IPS-11a (cell line): ENCODE results near the gene PTN.
"Not testable (repeated sequence)": the region's sequence is repeated elsewhere in the genome, so short reads cannot be mapped to it uniquely, and the experiment has no call there.

Experiments
- H3K4me3 ChIP-seq: one replicate; pipeline ENCODE4 v1.5.1; 2013; ENCODE audit warnings: low read depth, low read length, control low read depth

Gene PTN

GRCh38 chr7:137268001-137268865 lies 75.3 kb downstream of the PTN start:
- H3K4me3 ChIP-seq: not testable (repeated sequence)

GRCh38 chr7:137266764-137267163 lies 76.8 kb downstream of the PTN start:
- no peak overlapping the region for H3K4me3 ChIP-seq

GRCh38 chr7:137265480-137265879 lies 78.1 kb downstream of the PTN start:
- H3K4me3 ChIP-seq: not testable (repeated sequence)

GRCh38 chr7:137262599-137262998 lies 80.9 kb downstream of the PTN start:
- H3K4me3 ChIP-seq: no peak overlapping the region

GRCh38 chr7:137258552-137258951 lies 85.0 kb downstream of the PTN start:
- H3K4me3 ChIP-seq: no peak overlapping the region

- no peak overlapping the region for H3K4me3 ChIP-seq
These were observed 88.8 kb downstream of the PTN start for GRCh38 chr7:137254766-137255165.

- no peak overlapping the region for H3K4me3 ChIP-seq
These were observed 97.6 kb downstream of the PTN start for GRCh38 chr7:137245890-137246289.

GRCh38 chr7:137245186-137245585 lies 98.3 kb downstream of the PTN start:
- H3K4me3 ChIP-seq: no peak overlapping the region

GRCh38 chr7:137243741-137244140 lies 99.8 kb downstream of the PTN start:
- no peak overlapping the region for H3K4me3 ChIP-seq

- H3K4me3 ChIP-seq: no peak overlapping the region
These were observed 100.9 kb downstream of the PTN start for GRCh38 chr7:137242616-137243015.

- no peak overlapping the region for H3K4me3 ChIP-seq
These were observed 101.7 kb downstream of the PTN start for GRCh38 chr7:137241655-137242360.

- H3K4me3 ChIP-seq: not testable (repeated sequence)
These were observed 104.3 kb downstream of the PTN start for GRCh38 chr7:137239186-137239585.

GRCh38 chr7:137235434-137235833 lies 108.1 kb downstream of the PTN start:
- H3K4me3 ChIP-seq: no peak overlapping the region

- no peak overlapping the region for H3K4me3 ChIP-seq
These were observed 112.4 kb downstream of the PTN start for GRCh38 chr7:137231167-137231566.

- no peak overlapping the region for H3K4me3 ChIP-seq
These were observed 122.1 kb downstream of the PTN start for GRCh38 chr7:137221467-137221866.

- H3K4me3 ChIP-seq: no peak overlapping the region
These were observed 129.8 kb downstream of the PTN start for GRCh38 chr7:137213744-137214143.

- H3K4me3 ChIP-seq: no peak overlapping the region
These were observed 134.2 kb downstream of the PTN start for GRCh38 chr7:137209151-137209817.

- H3K4me3 ChIP-seq: no peak overlapping the region
These were observed 136.8 kb downstream of the PTN start for GRCh38 chr7:137206770-137207169.

- no peak overlapping the region for H3K4me3 ChIP-seq
These were observed 139.3 kb downstream of the PTN start for GRCh38 chr7:137204246-137204645.

- no peak overlapping the region for H3K4me3 ChIP-seq
These were observed 140.2 kb downstream of the PTN start for GRCh38 chr7:137203351-137203750.

GRCh38 chr7:137196648-137197047 lies 146.9 kb downstream of the PTN start:
- no peak overlapping the region for H3K4me3 ChIP-seq

- H3K4me3 ChIP-seq: no peak overlapping the region
These were observed 147.5 kb downstream of the PTN start for GRCh38 chr7:137195996-137196395.
